LNCaP clone FGC (cell line): Measurements from ENCODE around the gene KNCN.

Experiments used
- DNase-seq: peaks from one replicate; pipeline ENCODE4 v3.0.0-alpha.2; 2011; ENCODE audit warnings: low read depth
- H3K4me3 ChIP-seq: 2 replicates; pipeline ENCODE4 v1.5.1; 2011; ENCODE audit warnings: mild to moderate bottlenecking, low read depth, low read length, control low read depth
- TF ChIP-seq, protein P1 (sequence below): IDR thresholded peaks from 2 replicates; pipeline ENCODE4 v1.5.1; 2012; ENCODE audit warnings: mild to moderate bottlenecking; ENCODE audit not compliant: control insufficient read depth, insufficient read depth; ENCODE audit errors: extremely low read depth

The KNCN gene

DNA sequence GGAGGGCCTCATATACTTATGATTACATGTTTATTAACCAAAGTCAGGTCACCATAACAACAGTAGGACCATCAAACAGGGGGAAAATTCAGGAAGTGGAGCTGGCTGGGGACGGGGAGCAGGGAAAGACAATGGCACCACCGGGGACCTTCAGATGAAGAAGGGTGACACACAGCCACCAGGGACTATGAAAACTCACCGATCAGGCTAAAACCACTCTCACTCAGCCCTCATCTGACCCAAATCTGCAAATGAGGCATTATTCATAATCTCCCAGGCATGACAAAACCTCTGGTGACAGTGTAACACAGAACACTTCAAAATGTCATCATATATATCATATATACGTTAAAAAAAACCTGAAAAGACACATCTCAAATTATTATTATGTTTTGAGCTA lies 41.4 kb upstream of the KNCN start:
- TF ChIP-seq, protein P1, sequence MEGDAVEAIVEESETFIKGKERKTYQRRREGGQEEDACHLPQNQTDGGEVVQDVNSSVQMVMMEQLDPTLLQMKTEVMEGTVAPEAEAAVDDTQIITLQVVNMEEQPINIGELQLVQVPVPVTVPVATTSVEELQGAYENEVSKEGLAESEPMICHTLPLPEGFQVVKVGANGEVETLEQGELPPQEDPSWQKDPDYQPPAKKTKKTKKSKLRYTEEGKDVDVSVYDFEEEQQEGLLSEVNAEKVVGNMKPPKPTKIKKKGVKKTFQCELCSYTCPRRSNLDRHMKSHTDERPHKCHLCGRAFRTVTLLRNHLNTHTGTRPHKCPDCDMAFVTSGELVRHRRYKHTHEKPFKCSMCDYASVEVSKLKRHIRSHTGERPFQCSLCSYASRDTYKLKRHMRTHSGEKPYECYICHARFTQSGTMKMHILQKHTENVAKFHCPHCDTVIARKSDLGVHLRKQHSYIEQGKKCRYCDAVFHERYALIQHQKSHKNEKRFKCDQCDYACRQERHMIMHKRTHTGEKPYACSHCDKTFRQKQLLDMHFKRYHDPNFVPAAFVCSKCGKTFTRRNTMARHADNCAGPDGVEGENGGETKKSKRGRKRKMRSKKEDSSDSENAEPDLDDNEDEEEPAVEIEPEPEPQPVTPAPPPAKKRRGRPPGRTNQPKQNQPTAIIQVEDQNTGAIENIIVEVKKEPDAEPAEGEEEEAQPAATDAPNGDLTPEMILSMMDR, result no peak
- DNase-seq, result no peak
- no peak overlapping the region for H3K4me3 ChIP-seq

DNA sequence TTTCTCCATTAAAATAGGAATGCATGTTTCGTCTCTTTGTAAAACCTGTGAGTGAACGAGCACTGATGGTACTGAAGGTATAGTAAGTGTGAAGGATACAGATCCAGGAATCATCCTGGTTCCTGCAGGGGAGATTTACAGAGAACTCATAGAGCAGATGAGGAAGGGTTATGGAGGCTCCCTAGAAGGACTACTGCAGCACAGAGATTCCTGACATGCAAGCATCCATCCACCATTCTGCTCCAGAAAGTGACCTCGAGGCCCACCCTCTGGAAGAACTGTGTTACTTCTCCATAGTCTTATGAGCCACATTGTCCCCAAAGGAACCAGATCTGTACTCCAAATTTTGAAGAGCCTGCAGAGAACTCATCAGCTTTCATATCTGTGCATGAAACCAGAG lies 38.1 kb upstream of the KNCN start:
- TF ChIP-seq, protein P1, result no peak
- H3K4me3 ChIP-seq, result no peak overlapping the region
- no peak for DNase-seq

DNA sequence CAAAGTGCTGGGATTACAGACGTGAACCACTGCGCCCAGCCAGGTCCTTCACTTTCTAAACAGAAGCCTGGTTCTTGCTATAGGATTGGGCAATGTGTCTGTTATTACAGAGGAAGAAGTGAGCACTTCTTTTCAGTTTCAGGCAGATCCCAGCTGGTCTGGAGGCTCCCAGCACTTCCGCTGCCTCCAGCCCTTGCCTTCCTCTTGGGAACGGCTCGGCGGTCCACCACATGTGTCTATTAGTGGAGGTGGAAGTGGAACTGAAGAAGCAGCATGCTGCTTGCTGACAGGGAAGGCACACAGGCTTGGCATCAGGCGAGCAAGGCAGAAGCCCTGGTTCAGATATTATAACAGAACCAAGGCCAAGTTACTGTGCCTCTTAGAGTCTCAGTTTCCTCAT lies 35.6 kb upstream of the KNCN start:
- no peak for DNase-seq
- TF ChIP-seq, protein P1, result no peak
- no peak overlapping the region for H3K4me3 ChIP-seq

DNA sequence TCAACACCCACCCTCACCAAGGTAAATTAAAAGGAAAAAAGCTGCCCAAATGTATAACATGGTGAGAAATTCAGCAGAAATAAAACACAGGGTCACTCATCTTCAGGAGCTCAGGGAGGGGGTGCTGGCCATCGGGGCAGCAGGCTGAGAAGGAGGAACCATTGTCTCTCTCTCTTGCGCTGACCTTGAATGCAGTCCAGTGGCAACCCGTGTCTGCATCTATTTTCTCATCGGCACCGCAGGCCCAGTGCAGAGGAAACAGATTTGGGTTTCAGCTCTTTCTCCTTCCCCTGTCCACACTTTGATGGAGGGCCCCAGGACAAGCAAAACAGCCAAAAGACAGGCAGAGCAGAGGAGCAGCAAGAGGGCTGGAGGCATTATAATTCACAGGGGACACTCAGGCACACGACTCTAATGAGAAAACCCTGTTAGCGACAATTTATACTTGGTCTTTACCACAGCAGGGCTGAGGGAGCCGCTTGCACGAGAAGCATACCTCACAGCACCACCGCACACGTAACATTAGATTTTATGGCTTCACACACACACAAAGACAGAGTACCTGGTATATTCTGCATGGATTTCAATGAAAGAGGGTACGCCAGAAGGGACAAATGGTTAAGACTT lies 34.0 kb upstream of the KNCN start:
- H3K4me3 ChIP-seq, result no peak overlapping the region
- TF ChIP-seq, protein P1, result no peak
- no peak for DNase-seq

DNA sequence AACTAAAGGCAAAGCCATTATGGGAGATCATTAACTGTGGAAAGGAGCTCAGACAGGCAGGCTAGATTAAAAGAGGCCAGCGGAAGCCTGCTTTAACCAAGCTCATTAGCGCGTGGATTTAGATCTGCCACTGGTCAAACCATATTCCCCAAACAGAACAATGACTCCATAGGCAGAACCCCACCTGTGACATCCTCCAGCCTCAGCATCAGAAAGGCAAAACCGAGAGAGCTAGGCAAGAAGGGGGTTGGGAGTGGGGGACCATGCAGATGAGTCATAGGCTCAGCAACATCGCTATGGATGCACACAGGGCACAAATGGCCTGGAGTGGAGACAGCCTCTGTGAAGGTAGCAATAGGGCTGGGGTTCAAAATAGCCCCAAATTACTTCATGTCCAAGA lies 32.0 kb upstream of the KNCN start:
- TF ChIP-seq, protein P1, result no peak

DNA sequence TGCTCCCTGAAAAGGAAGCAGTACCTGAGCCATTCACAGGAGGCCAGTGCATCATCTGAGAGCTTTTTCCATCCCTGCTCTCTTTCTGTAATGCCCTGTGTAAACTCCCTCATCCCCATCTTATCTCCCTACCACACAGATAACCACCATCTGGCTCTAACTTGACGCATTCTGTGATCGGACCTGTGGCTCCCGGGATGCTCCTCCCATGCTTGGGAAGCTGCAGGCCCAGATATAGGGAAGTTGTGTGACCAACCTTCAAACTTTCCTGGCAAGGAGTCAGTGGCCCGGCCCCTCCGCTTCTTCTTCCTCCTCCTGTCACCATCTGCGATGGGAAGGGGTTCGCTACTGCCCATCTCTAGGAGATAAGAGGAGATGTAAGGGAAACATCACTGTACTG lies 31.5 kb upstream of the KNCN start:
- no peak for DNase-seq
- TF ChIP-seq, protein P1, result no peak
- H3K4me3 ChIP-seq, result no peak overlapping the region

More for the DNA sequence above, 32.0 kb upstream of the KNCN start:
- no peak overlapping the region for H3K4me3 ChIP-seq
- no peak for DNase-seq
